Measurements from ENCODE around the gene APBB2.

The APBB2 gene

DNA sequence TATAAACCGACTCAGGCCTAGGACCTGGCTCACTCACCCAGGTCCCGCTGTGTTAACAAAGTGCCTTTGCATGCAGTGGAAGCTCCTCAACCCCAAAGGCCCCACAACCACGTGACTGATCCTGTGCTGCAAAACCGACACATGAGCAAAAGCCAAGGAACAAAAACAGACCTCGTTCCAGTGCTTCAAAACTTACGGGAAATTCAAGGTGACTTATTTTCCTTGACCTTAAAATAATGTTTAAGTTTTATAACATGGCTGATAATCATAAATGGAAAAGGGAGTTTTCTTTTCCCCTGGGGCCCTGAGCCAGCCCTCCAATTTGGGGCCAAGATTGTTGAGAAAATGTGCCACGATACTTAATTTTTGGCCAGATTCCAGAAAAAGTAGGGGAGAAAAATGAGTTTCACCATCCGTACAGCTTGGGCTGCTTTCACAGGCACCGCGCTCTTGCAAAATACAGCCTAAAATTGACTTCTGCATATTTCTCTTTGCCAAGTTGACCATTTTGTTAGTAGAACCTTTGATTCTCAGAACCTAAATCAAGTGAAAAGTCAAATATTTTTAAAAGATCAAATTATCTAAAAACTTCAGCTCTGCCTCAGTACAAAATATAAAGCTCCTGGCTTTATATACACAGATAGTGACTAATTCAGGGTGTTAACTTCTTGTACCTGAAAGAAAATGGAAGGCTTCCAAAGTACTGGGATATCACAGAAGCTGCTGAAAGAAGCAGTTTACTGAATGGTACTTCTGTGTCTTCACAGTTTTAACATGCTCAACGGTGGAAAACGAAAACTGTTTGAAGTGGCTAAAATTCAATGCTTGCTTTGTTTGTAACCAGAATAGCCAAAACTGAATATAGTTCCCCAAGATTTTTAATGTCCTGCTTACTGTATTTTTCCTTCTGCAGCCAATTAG is 93.8 kb downstream of the APBB2 start:
- no peak for DNase-seq (ENCODE audit: insufficient read length, low spot score)
- TF ChIP-seq, protein P1, sequence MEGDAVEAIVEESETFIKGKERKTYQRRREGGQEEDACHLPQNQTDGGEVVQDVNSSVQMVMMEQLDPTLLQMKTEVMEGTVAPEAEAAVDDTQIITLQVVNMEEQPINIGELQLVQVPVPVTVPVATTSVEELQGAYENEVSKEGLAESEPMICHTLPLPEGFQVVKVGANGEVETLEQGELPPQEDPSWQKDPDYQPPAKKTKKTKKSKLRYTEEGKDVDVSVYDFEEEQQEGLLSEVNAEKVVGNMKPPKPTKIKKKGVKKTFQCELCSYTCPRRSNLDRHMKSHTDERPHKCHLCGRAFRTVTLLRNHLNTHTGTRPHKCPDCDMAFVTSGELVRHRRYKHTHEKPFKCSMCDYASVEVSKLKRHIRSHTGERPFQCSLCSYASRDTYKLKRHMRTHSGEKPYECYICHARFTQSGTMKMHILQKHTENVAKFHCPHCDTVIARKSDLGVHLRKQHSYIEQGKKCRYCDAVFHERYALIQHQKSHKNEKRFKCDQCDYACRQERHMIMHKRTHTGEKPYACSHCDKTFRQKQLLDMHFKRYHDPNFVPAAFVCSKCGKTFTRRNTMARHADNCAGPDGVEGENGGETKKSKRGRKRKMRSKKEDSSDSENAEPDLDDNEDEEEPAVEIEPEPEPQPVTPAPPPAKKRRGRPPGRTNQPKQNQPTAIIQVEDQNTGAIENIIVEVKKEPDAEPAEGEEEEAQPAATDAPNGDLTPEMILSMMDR (IDR thresholded peaks at IDR 0.05; ENCODE audit: insufficient read depth, missing control alignments): no peak
- FAIRE-seq: no peak

DNA sequence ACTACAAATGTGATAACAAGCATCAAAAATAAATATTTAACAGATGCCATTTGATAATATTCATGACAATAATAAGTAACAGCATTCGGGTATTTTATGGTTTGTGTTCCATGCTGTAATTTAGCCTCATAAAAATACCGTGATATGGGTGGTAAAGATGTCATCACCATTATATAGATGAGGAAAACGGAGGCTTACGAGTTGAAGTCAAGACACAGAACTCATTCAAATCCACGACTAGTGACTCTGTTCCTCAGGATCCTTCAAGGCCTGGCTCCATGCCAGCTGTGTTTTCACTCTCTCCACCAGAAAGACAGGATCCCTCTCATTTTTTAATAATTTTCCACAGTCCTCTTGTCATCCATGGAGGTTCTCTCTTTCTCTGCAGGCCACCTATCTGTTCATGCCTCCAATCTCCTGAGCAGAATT is 94.5 kb downstream of the APBB2 start:
- FAIRE-seq: no peak
- TF ChIP-seq, protein P1 (IDR thresholded peaks at IDR 0.05; ENCODE audit: insufficient read depth, missing control alignments): no peak
- DNase-seq (ENCODE audit: insufficient read length, low spot score): no peak

DNA sequence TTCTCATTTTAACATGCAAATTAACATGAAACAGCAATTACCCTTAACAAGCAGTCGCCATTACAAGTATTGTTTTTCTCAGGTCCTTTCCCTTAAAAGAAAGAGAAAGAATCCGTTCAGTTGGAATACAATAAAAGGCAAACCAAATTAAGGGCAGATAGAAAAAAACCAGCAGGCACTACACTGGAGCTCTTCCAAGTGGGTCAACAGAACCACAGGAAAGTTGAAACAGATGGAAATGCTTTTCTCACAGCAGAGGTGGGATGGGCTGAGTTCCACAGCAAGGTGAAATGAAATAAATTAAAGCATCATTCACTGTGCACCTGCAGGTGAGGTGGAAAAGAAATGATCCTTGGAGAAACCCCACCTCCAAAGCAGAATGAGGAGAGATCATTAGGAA is 102.6 kb downstream of the APBB2 start:
- DNase-seq (ENCODE audit: insufficient read length, low spot score) (no peak), FAIRE-seq (no peak)
- TF ChIP-seq, protein P1 (IDR thresholded peaks at IDR 0.05; ENCODE audit: insufficient read depth, missing control alignments): no peak

DNA sequence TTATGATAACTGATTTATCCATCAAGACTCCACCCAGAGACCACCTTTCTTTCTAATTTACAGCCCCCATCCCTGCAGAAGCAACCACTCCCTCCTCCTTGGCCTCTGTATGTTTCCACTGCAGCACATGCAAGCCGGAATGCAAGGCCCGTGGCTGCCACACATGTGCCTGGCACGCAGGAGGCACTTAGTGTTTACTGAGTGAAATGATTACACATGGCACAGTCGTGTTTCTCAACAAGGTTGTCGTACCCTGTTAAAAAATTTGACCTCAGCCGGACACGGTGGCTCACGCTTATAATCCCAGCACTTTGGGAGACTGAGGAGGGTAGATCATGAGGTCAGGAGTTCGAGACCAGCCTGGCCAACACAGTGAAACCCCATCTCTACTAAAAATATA is 104.3 kb downstream of the APBB2 start:
- DNase-seq (ENCODE audit: insufficient read length, low spot score) (no peak), FAIRE-seq (no peak)
- TF ChIP-seq, protein P1 (IDR thresholded peaks at IDR 0.05; ENCODE audit: insufficient read depth, missing control alignments): no peak

DNA sequence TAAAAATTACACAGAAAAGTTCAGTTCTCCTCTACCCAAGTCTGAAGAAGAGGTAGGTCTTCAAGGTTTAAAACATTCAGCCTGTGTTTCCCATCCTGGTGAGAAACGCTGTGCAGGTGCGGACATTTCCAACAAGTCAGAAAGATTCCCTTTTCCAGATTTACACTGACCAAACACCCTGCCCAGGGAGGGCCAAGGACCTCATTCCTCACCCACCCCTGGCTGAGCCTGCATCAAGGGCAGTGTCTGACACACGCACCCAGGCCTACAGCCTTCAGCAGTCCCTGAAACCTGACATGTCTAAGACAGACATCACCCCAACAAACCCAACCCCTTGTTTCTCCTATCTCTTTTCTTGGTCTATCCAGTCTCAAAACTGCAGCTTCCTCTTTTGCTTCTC is 105.9 kb downstream of the APBB2 start:
- FAIRE-seq: no peak
- TF ChIP-seq, protein P1 (IDR thresholded peaks at IDR 0.05; ENCODE audit: insufficient read depth, missing control alignments): no peak
- DNase-seq (ENCODE audit: insufficient read length, low spot score): no peak

DNA sequence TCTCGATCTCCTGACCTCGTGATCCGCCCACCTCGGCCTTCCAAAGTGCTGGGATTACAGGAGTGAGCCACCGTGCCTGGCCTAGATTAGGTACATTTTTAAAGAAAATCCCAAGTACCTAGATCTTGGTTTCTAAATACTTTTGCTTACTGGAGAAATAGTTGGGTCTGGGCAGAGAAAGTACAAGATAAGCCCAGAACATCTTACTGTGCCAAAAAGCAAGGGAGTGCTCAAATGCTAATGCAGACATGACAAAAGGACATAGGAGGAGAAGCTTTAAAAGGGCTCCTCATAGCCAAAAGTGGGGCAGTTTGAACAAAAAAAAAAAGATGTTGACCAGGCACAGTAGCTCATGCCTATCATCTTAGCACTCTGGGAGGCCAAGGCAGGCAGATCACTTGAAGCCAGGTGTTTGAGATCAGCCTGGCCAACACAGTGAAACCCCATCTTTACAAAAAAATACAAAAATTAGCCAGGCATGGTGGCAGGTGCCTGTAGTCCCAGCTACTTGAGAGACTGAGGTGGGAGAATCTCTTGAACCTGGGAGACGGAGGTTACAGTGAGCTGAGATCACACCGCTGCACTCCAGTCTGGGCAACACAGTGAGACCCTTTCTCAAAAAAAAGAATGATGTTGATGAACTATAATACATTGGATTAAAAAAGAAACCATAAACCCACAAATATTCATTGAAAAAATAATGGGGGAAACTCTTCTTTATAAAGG is 107.5 kb downstream of the APBB2 start:
- DNase-seq (ENCODE audit: insufficient read length, low spot score): no peak
- FAIRE-seq: no peak
- TF ChIP-seq, protein P1 (IDR thresholded peaks at IDR 0.05; ENCODE audit: insufficient read depth, missing control alignments): no peak

All from D721Med (cell line).